LNCaP clone FGC (cell line): ENCODE measurements around the gene C1orf174.

Experiments
- DNase-seq: peaks from one replicate; pipeline ENCODE4 v3.0.0-alpha.2; 2011; ENCODE audit warnings: low read depth
- H3K4me3 ChIP-seq: 2 replicates; pipeline ENCODE4 v1.5.1; 2011; ENCODE audit warnings: mild to moderate bottlenecking, low read depth, low read length, control low read depth
- TF ChIP-seq, protein P1 (sequence below): IDR thresholded peaks from 2 replicates; pipeline ENCODE4 v1.5.1; 2012; ENCODE audit warnings: mild to moderate bottlenecking; ENCODE audit not compliant: control insufficient read depth, insufficient read depth; ENCODE audit errors: extremely low read depth

The C1orf174 gene

DNA sequence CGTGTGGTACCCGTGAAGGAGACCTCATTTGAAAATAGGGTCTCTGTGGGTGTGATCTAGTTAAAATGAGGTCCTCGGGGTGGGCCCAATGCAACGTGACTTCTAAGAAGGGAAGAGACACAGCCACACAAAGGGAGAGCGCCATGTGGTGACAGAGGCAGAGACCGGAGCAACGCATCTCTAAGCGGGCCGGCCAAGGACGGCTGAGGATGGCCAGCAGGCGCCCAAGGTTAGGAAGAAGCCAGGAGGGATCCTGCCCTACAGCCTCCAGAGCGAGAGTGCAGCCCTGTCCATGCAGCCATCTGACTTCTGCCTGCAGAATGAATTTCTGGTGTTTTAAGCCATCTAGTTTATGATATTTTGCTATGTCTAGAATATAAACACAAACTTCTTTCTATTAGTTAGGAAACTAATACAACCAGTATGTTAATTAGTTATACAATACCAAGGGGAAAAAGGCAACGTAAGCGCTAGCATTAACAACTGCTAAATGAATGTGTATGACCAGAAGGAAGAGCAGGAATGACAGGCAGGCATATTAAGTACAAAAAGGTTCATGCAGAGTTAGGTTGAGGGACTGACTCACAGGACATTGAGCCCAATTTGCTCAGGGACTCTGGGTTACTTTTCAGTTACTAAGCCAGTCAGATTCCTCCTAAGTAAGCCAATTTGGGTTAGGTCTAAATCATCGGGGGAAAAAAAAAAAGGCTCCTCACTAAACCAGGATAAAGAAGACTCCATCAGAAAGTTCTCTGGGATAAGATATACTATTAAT is 47.2 kb downstream of the C1orf174 start:
- DNase-seq, result no peak
- TF ChIP-seq, protein P1, sequence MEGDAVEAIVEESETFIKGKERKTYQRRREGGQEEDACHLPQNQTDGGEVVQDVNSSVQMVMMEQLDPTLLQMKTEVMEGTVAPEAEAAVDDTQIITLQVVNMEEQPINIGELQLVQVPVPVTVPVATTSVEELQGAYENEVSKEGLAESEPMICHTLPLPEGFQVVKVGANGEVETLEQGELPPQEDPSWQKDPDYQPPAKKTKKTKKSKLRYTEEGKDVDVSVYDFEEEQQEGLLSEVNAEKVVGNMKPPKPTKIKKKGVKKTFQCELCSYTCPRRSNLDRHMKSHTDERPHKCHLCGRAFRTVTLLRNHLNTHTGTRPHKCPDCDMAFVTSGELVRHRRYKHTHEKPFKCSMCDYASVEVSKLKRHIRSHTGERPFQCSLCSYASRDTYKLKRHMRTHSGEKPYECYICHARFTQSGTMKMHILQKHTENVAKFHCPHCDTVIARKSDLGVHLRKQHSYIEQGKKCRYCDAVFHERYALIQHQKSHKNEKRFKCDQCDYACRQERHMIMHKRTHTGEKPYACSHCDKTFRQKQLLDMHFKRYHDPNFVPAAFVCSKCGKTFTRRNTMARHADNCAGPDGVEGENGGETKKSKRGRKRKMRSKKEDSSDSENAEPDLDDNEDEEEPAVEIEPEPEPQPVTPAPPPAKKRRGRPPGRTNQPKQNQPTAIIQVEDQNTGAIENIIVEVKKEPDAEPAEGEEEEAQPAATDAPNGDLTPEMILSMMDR, result no peak
- no peak overlapping the region for H3K4me3 ChIP-seq

DNA sequence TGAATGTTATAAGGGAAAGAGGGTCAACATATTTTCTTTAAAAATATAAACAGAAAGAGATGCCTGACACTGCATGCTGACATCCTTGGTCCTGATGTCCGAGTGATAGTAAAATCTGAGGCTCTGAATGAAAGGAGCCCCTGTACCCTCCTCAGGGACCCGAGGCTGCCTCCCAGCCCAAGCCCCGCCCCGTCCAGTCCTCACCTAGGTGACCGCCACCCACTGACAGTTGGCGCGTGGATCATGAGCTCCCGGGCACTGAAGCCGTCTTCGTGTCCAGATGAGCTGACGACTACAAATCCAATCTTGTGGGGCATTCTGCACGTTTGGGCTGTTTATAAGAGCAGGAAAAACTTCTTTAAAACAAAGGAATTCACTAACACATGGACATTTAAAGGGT is 48.0 kb downstream of the C1orf174 start:
- H3K4me3 ChIP-seq, result no peak overlapping the region
- TF ChIP-seq, protein P1, result no peak
- DNase-seq, result no peak

DNA sequence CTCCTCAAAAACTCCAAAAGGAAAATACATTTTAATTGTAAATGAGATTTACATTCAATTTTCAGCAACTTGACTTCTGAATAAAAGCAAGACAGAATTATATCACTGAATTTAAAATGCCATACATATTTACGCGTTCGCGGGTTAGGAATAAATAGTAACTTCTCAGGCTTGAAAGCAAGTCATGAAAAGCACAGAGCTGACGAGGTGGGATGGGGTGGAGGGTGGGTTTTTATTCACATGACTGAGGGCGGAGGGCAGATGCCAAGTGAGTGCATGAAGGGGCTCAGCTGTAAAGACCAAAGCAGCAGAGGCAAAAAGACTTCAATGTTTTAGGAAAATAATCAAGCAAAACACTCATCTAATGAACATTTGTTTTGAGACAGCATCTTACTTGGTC is 48.8 kb downstream of the C1orf174 start:
- no peak for DNase-seq
- TF ChIP-seq, protein P1, result no peak
- no peak overlapping the region for H3K4me3 ChIP-seq

DNA sequence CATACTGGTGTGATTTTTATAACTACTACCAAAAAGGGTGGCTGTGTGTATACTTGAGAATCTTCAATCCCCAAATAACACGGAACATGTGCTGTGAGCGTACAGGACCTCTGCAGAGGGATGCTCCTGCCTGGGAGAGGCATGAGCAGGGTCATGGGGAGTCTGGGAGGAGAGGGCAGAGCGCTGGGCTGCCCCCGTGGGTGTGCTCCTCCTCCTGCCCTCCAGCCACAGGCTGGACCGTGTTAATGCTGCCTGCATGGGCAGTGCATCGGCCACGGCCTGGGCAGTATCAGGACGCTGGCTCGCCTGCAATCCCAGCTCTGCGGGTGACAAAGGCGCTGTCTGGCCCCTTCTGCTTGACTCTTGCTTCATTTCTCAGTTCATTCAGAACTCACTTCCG is 49.2 kb downstream of the C1orf174 start:
- DNase-seq, result no peak
- no peak overlapping the region for H3K4me3 ChIP-seq
- TF ChIP-seq, protein P1, result no peak

DNA sequence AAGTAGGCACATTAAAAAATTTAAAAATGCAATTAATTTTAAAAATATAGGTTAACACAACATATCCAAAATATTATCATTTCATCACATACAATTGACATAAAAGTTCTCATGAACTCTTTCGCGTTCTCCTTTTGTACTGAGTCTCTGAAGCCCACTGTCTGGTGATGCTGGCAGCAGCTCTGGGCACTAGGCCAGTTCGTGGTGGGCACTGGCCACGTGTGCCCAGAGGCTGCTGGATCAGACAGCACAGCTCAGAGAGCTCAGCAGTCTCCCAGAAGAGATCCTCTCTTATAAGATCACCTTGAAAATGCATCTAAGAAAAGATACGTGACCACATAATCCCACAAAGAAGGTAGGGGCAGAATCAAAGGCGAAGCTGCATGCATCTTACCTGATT is 53.0 kb downstream of the C1orf174 start:
- TF ChIP-seq, protein P1, result no peak
- H3K4me3 ChIP-seq, result no peak overlapping the region
- no peak for DNase-seq

DNA sequence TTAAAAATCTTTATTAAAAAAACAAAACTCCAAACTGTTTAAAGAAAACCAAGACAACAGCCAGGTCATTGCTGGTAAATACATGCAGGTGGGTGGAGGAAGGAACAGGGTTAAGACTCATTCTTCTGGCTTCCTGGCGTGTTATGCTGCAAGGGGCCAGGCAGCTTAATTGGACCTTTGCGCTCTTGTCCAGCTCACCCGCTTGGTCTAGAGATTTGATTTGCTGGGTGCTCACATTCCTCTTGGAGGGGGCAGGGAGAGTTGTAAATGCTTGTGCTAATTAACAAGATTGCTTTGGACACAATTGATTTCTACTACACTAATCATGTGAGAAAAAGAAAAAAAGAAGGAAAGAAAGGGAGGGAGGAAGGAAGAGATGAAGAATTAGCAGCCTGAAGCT is 53.5 kb downstream of the C1orf174 start:
- no peak for DNase-seq
- TF ChIP-seq, protein P1, result no peak
- H3K4me3 ChIP-seq, result no peak overlapping the region

DNA sequence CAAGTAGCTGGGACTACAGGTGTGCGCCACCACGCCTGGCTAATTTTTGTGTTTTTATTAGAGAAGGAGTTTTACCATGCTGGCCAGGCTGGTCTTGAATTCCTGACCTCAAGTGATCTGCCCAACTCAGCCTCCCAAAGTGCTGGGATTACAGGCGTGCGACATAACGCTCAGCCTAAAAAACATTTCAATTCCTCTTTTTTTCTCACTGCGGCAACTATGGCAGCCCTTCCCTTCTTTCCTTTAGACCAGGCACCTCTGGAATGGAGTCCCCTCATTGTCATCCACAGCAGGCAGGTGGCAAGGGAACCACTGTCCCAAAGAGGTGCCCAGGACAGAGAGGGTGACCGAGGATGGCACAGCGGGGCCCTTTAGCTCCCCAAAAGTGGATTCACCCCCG is 57.2 kb downstream of the C1orf174 start:
- TF ChIP-seq, protein P1, result no peak
- no peak for DNase-seq
- H3K4me3 ChIP-seq, result no peak overlapping the region
